NCI-H460 (cell line): Measurements from ENCODE around the gene GGT1. TPM values are rescaled to one million over a fixed set of nuclear protein-coding genes. Genes with fewer than 3 reads are reported as not detected.
"Not testable (repeated sequence)": the region's sequence is repeated elsewhere in the genome, so short reads cannot be mapped to it uniquely, and the experiment has no call there.

Experiments used
- DNase-seq: peaks from one replicate; pipeline ENCODE4 v3.0.0-alpha.2; 2016; ENCODE audit warnings: low read depth; ENCODE audit errors: extremely low read depth
- total RNA-seq: library from RNA; depleted of rRNA; stranded (reverse); fragments of >200 nt; shearing (Covaris generic); gene quantifications from 2 replicates; pipeline ENCODE4 v1.2.3, GENCODE V29; 2014

The GGT1 gene
- total RNA-seq, 1 experiment from 2014 or later: 47.2 TPM

DNA sequence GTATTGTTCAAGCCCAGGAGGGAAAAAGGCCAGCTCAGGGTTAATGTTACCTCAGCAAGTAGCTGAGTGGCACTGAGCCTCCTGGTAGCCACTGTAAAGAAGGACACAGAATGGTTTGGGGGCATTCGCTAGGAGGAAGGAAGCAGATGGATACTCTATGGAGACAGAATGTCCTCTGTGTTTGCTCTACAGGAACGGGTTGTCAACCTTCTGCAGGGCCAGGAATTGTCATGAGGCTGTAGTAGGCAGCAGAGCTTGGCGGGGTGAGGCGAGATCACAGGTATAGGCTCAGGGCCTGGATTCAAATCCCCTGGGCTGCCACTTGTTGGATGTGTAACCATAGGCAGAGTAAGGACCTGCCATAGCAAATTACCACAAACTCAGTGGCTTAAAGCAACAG lies 7.1 kb upstream of the GGT1 start:
- DNase-seq: no peak

DNA sequence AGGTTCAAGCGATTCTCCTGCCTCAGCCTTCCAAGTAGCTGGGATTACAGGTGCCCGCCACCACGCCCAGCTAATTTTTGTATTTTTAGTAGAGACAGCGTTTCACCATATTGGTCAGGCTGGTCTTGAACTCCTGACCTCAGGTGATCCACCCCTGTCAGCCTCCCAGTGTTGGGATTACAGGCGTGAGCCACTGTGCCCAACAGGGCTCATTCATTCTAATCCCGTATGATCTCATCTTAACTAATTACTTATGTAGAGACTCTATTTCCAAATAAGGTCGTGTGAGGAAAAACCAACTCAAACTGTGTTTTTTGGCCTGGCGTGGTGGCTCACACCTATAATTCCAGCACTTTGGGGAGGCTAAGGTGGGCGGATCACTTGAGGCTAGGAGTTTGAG lies 5.9 kb upstream of the GGT1 start:
- DNase-seq: not testable (repeated sequence)

DNA sequence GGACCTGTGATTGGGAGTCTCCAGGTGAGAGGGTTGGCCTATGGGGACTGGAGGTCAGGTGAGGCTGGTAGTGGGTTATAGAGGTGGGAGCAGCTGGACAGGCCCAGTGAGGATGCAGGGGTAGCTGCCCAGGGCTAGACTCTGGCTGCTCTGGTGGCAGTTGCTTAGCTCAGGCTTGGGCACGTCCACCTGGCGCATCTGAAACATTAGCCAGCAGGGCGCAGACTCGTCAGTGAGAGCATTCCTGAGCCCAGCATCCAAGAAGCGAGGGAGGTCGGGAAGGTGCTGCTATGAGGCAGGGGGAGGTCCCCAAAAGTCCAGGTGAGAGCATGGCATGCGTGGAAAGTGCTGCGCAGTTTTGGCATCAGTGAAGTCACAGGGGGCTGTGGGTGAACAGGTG lies 3.5 kb upstream of the GGT1 start:
- no peak for DNase-seq

DNA sequence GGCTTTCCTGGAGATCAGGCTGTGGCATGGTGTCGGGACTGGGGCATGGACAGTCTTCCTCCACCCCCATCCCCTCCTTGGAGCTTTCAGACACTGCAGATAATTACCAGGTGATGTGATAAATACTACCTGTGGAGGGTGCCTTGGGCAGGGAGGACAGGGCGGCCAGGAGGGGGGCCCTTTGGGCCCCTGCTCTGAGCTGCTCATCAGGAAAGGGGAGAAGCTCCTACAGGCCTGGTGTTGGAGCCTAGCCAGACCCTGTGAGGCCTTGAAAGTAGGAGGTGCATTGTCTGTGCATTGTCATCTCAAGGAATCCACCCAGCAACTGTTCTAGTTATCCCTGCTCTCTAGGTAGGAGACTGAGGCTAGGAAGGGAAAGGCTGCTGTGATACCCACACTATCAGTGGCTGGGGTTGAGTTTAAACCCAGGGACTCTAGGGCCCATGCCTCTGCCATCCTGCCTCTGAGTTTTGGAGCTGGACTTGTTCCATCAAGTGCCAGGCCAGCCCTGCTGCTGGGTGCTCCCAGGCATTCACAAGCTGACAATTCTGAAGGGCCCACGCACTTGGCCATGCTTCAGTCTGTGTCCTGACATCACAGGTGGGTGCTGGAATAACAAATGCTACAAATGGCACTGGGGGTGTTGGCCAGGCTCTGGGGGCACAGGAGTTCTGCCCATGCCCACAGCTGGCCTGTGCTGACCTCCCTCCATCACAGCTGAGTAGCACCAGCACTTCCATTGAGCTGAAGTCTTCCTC lies 2.9 kb upstream of the GGT1 start:
- DNase-seq: not testable (repeated sequence)

DNA sequence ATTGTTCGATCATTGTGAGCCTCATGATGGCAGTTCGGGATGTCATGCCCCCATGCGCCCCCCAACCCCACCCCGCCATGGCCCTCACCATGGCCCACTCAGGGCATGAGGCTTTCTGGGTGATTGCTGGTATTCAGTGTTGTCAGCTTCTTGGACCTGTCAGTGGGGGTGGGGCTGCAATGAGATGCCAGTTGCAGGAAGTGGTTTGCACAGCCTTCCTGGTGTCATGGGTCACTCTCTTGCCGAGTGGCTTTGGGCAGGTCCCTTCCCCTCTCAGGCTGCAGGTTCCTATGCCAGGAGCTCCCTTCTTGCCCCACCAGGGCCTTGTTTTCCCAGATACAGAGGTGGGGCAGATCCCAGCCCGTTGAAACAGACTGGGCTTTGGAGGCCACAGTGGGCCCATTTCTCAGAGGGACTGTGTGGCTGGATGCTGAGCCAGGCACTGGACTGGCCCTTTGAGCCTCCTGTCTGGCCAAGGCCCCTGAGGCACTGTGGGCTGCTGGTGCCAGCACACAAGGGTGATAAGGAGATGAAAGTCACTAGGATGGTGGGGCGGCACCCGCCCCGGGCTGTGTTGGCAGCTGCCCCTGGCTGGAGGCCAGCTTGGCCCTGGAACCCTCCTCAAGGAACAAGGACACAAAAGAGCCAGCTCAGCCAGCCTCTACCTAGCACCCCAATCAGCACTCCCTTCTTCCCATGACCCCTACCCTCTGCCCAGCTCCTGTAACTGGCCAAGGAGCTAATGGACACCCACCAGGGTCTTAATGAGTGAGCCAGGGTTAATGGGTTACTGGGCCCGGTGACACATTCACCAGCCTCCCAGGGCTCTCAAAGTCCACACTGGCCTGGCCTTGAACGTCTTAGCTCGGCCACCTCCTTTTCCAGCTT lies 1.5 kb upstream of the GGT1 start:
- DNase-seq: no peak

DNA sequence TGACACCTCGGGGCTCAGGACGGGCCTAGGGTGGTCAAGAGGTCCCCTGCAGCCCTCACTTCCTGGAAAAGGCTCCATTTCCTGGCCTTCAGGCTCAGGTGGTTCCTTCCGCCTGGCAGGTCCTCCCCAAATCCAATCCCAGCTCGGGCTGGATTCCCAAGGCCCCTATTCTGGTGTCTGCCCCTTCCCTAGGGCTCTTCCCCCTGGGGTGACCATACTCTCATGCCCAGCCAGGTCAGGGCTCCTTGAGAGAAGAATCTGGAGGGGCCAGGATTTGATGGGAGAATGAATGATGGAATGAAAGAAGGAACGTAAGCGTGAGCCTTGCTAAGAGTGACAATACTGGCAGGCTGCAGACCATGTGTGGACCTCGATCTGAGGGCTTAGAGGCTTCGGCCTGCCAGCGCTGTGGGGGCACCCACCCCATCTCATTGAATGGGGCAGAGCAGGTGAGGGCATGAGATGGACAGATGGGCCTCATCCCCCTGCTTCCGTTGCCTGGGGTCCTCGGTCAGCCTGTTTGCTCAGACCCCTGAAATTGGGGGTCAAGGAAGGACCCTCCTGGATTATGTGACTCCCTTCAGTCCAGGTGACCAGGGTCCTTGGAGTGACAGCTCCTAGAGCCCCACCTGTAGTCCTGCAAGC lies 766 bp upstream of the GGT1 start:
- DNase-seq: not testable (repeated sequence)

DNA sequence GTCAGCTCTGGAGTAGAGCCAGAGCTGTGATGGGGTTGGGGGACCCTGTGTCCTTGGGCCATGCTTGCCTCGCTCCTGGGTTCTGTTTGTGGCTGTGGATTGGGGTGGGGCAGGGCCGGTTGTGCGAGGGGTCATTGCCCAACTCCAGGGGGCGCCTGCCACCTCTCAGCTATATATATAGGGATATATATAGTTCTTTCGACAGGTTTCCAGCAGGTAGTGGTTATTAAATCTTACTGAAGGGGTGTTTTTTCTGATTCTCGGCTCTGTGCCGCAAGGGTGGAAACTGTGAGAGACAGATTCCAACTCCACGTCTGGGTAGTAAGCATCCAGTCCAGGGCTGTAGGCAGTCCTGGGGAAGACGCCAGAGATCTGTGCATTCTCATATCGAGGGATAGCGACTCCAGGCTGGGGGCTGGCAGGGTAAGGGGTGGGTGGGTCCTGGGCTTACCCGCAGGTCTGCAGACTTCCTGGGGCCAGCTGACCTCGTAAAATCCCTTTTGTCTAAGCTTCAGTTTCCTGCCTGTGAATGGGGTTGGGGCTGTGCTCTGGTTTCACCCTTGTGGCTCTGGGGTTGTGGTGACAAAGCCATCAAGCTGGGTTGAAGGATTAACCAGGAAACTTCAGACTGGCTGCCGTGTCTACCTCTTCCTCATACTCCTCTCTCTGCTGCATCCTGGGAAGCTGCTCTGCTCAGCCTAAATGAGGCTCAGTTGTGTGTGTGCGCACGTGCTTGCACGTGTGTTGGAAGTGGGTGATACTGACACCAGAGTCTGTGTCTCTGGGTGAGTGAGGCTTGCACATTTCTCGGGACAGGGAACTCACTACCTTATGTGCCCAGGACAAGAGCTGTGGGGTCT lies 1.0 kb downstream of the GGT1 start:
- DNase-seq: not testable (repeated sequence)

DNA sequence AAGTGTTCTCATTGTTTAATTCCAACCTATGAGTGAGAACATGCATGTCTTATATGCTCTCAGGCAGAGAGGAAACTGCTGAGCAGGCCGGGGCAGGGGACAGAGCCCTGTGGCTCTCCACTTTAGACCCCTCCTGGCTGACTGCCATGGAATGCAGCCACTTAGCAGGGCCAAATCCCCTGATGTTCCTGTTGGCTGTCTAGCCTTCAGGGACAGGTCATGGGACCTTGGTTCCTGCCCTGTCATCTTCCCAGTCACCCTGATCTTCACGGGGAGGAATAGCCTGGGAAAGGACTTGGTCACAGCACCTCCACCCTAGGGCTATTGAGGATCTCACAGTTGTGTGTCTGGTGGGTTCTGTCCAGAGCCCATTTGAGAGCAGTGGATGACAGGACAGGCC lies 3.3 kb downstream of the GGT1 start:
- not testable (repeated sequence) for DNase-seq

DNA sequence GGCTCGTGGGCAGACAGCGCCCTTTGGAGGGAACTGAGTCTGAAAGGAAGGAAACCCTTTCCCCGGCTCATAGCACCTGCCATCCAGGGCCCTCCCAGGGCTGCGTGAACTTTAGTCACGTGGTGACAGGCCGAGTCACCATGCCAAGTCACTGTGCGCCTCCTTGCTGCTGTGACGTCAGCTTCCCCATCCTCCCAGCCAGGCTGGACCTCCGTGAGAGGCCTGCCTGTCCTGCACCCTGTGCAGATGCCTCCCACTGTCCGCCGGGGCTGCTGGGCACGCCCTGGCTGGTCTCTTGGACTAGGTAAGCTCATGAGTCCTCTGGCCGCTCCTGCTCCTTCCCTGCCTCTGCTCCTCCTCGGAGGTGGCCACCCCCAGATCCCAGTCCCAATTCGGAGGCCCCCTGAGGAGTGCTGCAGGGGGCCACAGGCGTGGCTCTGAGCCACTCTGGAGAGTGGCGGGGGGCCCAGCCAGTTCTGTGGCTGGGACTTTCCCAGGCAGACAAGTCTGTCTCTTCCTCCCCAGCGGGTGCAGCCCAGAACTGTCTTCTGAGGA lies 4.5 kb downstream of the GGT1 start:
- peak; percentile 73 for DNase-seq

DNA sequence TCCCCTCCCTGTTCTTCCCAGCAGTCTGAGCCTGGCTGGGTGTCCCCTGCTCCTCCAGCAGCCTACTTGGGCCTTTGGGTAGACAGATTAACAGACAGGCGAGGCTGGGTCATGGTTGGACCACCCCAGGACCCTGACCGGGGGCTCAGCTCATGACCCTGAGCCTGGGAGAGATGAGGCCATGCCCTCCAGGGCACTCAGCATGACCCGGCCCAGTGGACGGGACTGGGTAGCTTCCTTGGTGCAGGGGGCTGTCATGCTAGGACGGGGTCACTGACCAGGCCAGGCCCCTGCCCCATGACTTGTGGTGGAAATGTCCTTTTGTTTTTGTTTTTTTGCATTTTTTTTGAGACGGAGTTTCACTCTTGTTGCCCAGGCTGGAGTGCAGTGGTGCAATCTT lies 5.3 kb downstream of the GGT1 start:
- not testable (repeated sequence) for DNase-seq

DNA sequence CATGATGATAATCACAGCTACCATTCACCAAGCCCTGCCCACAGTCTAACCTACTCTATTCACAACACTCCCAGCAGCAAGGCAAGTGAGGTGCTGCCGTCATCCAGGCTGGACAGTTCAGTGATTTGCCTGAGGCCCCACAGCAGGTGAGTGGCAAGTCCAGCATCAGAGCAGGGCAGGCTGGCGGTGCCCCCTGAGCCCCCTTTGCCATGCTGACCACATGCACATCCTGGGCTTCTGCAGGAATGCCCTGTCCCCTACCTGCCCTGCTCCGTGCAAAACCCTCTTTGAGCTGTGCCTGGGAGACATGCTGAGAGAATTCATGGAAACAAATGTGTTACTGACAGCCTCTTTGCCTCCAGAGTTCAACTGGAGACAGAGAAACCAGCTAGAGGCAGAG lies 6.9 kb downstream of the GGT1 start:
- not testable (repeated sequence) for DNase-seq

DNA sequence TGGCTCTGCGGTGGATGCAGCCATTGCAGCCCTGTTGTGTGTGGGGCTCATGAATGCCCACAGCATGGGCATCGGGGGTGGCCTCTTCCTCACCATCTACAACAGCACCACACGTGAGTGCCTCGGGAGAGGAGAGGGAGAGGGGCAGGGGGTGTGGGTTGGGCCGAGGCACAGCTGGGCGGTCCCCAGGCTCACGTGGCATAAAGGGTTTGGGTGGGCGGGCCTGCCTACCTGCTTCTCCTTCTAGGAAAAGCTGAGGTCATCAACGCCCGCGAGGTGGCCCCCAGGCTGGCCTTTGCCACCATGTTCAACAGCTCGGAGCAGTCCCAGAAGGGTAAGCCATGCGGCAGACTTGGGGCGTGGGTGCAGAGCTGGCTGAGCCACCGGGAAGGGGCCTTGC lies 11.8 kb downstream of the GGT1 start:
- DNase-seq: not testable (repeated sequence)

DNA sequence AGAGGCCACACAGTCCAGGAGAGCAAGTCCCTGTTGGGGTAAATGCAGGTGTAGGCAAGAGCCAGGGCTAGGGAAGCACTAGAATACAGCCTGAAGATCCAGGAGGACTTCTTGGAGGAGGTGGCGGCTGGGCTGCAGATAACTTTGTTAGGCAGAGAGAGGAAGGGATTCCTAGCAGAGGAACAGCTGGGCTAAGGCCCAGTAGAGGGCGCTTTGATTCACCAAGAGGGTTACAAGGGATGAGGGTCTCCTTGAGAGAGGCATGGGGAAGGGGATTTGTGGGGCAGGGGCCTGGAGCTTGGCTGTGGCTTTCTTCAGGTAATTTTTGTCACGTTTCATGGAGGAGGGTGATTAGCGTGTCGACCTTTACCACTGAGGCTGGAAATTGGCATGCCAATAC lies 18.3 kb downstream of the GGT1 start:
- not testable (repeated sequence) for DNase-seq

DNA sequence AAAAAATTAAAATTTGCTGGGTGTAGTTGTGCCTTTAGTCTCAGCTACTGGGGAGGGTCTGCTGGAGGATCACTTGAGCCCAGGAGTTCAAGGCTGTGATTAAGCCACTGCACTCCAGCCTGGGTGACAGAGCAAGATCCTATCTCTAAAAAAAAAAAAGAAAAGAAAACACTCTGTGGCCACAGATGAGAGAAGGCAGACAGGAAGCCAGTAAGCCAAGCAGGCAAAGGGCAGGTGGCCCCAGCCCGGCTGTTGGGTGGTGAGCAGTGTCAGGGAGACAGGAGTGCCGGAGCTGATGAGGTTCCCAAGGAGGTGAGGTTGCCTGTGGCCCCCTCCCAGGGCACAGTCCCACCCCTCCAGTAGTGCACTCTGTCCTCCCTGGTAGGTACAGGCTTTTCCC lies 19.6 kb downstream of the GGT1 start:
- not testable (repeated sequence) for DNase-seq

DNA sequence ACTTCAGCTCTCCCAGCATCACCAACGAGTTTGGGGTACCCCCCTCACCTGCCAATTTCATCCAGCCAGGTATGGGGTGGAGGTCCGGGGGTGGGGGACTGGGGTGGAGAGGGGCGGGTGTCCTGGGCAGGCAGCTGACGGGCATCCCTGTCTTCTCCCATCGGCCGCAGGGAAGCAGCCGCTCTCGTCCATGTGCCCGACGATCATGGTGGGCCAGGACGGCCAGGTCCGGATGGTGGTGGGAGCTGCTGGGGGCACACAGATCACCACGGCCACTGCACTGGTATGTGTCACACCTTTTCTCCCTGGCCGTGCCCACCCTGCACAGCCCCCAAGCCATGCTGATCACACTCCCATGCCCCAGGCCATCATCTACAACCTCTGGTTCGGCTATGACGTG lies 24.9 kb downstream of the GGT1 start:
- DNase-seq: not testable (repeated sequence)

DNA sequence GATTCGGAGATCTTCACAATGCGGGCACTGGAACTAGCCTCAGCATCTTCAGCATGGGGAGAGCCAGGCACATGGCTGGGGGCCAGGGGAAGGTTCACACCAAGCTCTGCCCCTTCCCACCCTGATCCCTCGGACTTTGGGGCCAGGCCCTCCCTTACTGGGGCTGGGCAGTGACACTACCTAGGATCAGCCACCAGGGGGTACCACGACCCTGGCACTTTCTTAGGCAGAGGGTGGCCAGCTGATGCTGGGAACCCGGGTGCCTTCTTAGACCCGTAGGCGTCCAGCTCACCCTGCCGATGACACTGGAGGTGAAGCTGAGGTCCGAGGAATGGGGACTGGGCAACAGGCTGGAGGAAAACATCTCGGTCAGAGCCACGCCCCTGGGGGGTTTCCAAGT lies 26.1 kb downstream of the GGT1 start:
- peak; percentile 4 for DNase-seq

DNA sequence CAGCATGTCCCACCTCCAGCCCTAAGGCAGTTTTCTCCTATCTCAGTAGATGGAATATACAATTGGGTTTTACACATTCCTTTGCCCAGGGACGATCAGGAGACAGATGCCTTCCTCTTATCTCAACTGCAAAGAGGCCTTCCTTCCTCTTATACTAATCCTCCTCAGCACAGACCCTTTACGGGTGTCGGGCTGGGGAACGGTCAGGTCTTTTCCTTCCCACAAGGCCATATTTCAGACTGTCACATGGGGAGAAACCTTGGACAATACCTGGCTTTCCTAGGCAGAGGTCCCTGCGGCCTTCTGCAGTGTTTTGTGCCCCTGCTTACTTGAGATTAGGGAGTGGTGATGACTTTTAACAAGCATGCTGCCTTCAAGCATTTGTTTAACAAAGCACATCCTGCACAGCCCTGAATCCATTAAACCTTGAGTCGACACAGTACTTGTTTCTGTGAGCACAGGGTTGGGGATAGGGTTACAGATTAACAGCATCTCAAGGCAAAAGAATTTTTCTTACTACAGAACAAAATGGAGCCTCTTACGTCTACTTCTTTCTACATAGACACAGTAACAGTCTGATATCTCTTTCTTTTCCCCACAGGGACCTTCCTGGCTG lies 27.9 kb downstream of the GGT1 start:
- DNase-seq: not testable (repeated sequence)

DNA sequence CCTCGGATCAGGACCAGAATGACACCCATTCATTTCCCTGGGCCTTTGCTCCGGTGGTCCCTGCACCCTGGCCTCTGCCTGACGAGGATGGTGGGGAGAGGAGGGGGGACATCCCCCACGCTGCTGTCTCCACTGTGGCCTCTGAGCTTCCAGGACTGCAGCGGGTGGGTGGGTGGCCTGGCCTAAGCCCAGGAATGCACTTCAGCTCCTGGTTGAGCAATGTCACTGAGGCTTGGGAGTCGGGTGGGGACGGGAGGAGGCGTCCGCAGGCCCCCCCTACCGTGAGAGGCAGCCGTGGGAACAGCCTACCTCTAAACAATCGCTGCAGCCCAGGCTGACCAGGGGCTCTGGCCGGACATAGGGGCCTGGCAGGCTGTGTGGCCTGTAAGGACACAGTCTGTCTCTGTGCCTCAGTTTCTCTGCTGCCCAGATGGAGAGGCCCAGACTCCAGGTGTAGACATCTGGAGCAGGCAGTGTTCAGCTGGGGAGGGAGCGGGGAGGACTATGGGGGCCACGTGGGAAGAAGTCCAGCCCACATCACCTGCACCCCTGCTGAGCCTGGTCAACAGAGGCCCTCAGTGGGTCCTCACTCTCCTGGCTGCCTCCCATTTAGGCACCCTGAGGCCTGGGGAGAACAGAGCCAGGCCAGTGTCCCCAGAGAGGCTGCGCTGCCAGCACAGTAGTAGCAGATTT lies 28.6 kb downstream of the GGT1 start:
- DNase-seq: not testable (repeated sequence)

DNA sequence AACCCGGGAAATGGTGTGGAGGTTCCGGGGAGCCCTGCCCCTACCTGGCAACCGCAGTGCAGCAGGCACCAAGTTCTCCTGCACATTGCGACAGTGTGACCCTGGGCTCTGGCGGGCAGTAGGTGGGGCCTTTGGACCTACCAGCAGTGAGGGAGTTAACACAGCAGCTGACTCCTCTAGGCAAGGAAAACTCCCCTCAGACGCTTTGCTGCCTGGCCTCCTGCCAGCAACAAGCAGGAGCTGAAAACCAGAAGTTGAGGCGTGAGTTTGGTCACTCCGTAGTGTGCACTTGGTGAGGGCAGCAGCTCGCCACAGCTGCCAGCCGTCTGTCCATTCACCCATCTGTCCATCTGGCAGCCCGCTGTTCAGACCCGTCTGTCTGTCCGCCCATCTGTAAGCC lies 29.6 kb downstream of the GGT1 start:
- not testable (repeated sequence) for DNase-seq
